Measurements from ENCODE around the gene TMEM30B.

The TMEM30B gene

DNA sequence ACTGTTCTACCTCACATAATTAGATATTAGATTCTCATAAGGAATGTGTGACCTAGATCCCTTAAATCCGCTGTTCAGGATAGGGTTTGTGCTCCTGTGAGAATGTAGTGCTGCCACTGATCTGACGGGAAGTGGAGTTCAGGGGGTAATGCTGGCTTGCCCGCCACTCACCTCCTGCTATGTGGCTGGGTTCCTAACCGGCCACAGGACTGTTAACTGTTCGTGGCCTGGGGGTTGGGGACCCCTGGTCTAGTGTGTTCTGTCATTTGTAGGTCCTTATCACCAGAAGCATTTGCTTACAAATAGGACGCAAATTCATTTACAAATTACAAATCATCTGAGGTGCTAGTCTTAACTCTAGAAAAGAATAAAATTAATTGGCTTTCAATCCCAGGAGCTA lies 16.4 kb upstream of the TMEM30B start:
- no peak for DNase-seq

GRCh38 chr14:61296719-61297502 lies 15.8 kb upstream of the TMEM30B start:
- peak; percentile 37 for DNase-seq

GRCh38 chr14:61296151-61296550 lies 15.0 kb upstream of the TMEM30B start:
- no peak for DNase-seq

GRCh38 chr14:61290701-61291100 lies 9.6 kb upstream of the TMEM30B start:
- DNase-seq, result no peak

DNA sequence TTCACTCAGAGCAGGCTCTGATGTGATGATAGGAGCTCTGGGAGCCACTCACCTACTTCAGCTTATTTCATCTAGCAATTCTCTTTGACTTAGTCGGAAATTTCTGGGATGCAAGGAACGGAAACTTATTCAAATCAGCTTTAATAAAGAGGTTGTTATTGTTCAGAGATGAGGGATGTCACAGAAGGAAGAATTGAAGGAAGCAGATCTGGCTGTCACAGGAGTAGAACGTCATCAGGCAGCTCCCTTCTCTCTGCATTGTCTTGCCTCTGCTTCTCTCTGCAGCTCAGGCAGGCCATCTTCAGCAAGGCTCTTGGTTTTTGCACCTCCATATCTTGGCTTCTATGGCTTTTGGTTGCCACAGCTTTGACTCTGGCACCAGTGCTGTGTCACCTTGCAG lies 7.6 kb upstream of the TMEM30B start:
- DNase-seq, result no peak

DNA sequence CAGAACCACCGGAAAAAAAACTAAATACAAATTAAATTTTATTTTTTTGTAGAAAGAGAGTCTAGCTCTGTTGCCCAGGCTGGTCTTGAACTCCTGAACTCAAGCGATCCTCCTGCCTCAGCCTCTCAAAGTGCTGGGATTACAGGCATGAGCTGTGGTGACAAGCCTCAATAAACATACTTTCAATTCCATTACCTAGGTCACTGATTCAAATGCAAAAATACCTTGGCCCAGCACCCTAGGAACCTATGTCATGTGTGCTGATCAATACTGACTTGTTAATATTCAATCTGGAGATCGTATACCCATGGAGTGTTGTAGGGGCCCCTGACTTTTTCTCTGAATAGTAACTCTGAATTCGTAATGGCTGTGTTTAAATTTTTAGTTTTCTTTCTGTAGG lies 7.1 kb upstream of the TMEM30B start:
- DNase-seq, result no peak

DNA sequence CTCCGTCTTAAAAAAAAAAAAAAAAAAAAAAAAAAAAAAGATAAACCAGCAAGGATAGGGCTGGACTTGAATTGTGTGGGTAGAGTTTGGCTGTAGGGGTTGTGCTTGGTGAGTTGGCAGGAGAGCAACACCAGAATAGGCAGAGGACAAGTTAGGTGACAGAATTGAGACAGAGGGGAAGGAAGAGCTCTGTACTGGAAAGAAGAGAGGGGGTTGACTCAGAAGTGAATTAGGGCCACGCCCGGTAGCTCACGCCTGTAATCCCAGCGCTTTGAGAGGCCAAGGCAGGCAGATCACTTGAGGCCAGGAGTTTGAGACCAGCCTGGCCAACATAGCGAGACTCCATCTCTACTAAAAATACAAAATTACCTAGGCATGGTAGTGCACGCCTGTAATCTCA lies 6.1 kb upstream of the TMEM30B start:
- no peak for DNase-seq

DNA sequence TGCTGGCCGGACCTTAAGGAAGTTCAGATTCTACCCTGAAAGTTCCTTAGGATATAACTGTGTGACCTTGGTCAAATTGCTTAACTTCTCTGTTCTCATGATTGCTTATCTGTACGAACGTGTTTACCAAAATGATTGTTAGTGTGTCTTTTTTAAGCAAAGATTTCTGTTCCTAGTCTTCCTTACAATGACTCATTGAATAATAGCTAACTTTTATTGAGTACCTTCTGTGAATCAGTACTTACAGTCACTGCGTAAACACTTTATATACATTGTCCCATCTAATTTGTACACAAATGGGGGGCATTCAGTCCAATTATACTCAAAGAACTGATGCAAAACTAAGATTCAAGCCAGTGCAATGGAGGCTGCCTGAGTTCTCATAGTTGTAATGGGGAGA lies 4.2 kb upstream of the TMEM30B start:
- DNase-seq, result no peak

- DNase-seq, result no peak
Measured at GRCh38 chr14:61284001-61284400, 2.9 kb upstream of the TMEM30B start.

GRCh38 chr14:61282746-61283145 lies 1.6 kb upstream of the TMEM30B start:
- DNase-seq, result no peak

DNA sequence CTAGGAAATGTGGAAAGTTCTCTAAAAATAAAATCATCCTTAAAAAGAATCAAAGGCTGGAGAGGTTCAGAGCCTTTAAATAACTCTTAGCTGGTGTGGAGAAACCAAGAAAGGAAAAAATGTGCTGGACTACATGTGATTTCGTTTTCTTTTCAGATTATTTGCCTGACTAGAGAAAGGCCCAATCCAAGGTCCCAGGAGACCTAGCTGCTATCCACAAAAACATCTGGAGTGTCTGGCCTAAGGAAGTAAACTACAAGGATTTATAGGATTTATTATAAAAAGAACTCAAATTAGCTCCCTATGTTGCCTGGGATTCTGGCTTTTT lies 774 bp upstream of the TMEM30B start:
- no peak for DNase-seq

GRCh38 chr14:61280526-61281185 lies 482 bp downstream of the TMEM30B start:
- peak; percentile 72 for DNase-seq

GRCh38 chr14:61280092-61280525 lies 1.0 kb downstream of the TMEM30B start:
- DNase-seq, result peak; percentile 70

- no peak for DNase-seq
Measured at GRCh38 chr14:61279082-61279481, 2.1 kb downstream of the TMEM30B start.

DNA sequence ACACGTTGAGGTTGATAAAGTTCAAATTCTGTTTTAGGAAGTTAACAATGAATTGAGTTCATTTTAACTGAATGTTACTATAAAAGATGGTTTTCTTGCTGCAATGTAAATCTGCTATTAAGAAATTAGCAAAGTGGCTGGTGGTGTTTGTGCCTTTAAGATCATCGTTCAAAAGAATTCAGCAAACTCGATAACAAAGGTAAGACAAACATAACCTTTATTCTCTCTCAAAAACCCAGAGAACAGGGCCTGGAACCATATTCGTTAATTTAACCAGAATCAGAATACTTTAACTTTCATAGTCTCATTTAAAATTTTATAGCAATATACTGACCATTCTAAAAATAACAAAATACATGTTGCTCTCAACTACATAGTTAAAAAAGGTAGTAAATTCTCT lies 3.4 kb downstream of the TMEM30B start:
- DNase-seq, result no peak

DNA sequence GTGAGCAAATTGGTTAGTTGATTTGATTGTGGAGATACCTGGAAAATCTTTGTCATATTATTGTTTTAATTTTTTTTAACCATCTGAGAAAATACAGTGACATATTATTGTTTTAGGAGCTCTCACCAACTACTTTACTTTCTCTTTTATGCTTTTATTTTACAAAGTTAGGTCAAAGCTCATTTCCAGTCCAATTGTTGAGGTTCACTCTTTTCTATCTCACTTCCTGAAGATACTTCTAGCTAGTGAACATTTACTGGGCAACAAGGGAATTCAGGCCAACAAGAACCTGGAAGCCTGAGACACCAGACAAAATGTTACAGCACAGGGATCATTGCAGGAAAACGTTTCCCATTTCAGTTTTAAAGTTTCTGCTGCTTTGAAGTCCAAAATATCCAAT lies 3.9 kb downstream of the TMEM30B start:
- DNase-seq, result no peak

DNA sequence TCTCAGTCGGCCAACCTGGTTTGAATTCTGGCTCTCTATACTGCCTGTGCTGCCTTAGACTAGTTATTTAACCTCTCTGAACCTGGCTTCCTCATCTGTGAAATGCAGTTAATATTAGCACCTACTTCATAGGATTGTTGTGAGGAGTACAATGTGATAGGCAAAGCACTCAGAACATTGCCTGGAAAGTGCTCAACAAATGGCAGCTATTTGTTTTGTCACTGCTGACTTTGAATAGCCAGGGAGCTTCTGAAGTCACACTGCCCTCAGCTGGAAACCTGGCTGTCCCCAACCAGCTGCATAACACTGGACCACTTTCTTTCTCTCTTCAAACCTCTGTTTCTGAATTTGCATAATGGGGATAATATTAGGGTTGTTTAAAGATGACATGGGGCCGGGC lies 9.6 kb downstream of the TMEM30B start:
- no peak for DNase-seq

DNA sequence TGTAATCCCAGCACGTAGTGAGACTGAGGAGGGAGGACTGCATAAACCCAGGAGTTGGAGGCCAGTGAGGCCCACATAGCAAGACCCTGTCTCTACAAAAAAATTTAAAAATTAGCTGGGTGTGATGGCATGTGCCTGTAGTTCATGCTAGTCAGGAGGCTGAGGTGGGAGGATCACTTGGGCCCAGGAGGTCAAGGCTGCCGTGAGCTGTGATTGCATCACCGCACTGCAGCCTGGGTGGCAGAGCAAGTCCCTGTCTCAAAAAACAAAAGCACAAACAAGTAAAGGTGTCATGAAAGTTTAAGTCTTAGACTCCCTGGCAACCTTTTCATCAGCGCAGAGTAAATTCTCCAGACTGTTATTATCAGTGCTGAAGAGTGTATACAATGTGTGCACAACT lies 10.4 kb downstream of the TMEM30B start:
- no peak for DNase-seq

- DNase-seq, result peak; percentile 89
Measured at GRCh38 chr14:61269321-61270083, 11.6 kb downstream of the TMEM30B start.

DNA sequence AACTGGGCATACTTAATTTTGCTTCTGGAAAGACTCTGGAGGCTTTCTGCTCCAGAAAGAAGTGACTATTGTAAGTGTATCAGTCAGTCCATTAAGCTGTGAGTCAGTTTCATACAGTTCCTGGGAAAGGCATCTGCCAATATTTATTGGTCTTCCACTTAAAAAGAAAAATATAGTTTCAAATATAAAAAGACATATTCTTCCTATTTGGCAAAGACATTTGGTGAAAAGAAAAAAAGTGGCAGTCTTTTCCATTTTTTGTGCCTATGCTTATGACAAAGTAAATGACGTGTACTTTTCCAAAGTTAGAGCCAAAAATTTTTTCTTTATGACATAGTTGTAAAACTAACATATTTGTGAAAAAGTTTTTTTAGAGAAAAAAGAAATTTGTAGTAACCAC lies 12.3 kb downstream of the TMEM30B start:
- DNase-seq, result no peak

- no peak for DNase-seq
Measured at GRCh38 chr14:61266891-61267740, 14.0 kb downstream of the TMEM30B start.

DNA sequence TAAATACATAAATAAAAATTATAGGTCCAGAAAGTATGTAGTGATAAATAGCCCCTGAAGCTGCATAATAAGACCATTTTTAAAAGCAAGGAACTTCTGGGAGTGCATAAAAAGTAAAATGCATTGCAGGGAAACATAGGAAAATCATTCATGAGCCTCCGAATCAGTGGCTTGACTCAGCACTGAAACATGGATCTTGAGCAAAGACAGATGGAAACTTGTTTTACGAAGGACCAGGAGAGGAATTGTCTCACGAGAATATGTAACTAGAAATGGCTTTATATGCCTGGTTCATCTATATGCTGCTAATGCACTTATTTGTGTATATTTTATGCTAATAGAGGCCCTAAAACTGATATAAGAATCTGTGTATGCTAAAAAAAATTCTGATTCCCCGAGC lies 14.7 kb downstream of the TMEM30B start:
- no peak for DNase-seq

DNA sequence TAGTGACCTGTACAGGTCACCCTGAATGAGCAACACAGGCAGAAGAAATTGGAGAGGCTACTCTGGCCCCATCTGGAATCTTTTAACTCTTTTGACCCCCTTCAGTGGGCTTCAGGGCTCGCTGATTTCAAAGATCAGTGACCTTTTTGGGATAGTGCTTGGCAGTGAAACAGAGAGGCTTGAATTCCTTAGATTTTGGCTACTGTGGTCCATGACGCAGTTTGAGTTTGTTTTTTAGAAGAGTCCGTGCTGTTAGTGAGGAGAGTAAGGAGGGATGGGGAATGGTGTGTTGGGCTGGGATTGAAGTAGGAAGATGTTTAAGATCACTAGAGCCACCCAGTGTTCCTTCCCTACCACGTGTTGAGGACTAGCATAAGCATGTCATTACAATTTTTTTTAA lies 16.5 kb downstream of the TMEM30B start:
- no peak for DNase-seq
